HepG2 (cell line): ENCODE results near the gene CNNM3. TPM values are rescaled to one million over a fixed set of nuclear protein-coding genes. Genes with fewer than 3 reads are reported as not detected.

Experiments
- ASH2L ChIP-seq: fragments of 300-600, 200-600 bp; sonication (generic); IDR thresholded peaks from 2 replicates; pipeline ENCODE4 v1.7.0; 2017; ENCODE audit warnings: low read depth, mild to moderate bottlenecking, moderate library complexity, mixed read lengths, low read length; ENCODE audit not compliant: insufficient read length
- CHCHD3 ChIP-seq: sonication (generic); formaldehyde crosslinking; IDR thresholded peaks from 2 replicates; pipeline ENCODE4 v1.8.0; 2022; ENCODE audit warnings: mild to moderate bottlenecking, missing genetic modification reagents, moderate library complexity
- FLYWCH1 ChIP-seq: sonication (generic); formaldehyde crosslinking; IDR thresholded peaks from 2 replicates; pipeline ENCODE4 v1.8.1; 2023; ENCODE audit warnings: mild to moderate bottlenecking, missing genetic modification reagents
- HCFC1 ChIP-seq: fragments of 150-350 bp; IDR thresholded peaks from 2 replicates; pipeline ENCODE4 v1.6.1; 2014; ENCODE audit warnings: low read depth, low read length
- HMGXB3 ChIP-seq: sonication (generic); formaldehyde crosslinking; IDR thresholded peaks from 2 replicates; pipeline ENCODE4 v1.4.0; 2020; ENCODE audit warnings: missing genetic modification reagents, borderline replicate concordance
- JARID2 ChIP-seq: sonication (generic); formaldehyde crosslinking; IDR thresholded peaks from 2 replicates; pipeline ENCODE4 v1.8.1; 2023; ENCODE audit warnings: missing genetic modification reagents, inconsistent platforms; ENCODE audit not compliant: insufficient replicate concordance
- KMT2B ChIP-seq: IDR thresholded peaks from 2 replicates; pipeline ENCODE4 v1.6.1; 2016; ENCODE audit warnings: missing genetic modification reagents, missing compliant biosample characterization
- NFKB2 ChIP-seq: sonication (generic); formaldehyde crosslinking; IDR thresholded peaks from 2 replicates; pipeline ENCODE4 v1.4.0; 2020; ENCODE audit warnings: missing genetic modification reagents, borderline replicate concordance
- NFKBIZ ChIP-seq: IDR thresholded peaks from 2 replicates; pipeline ENCODE4 v1.6.1; 2018; ENCODE audit warnings: missing genetic modification reagents, missing compliant biosample characterization
- NR0B2 ChIP-seq: sonication (generic); formaldehyde crosslinking; IDR thresholded peaks from 2 replicates; pipeline ENCODE4 v1.4.0; 2020; ENCODE audit warnings: mild to moderate bottlenecking, missing genetic modification reagents
- REXO4 ChIP-seq: sonication (generic); formaldehyde crosslinking; IDR thresholded peaks from 2 replicates; pipeline ENCODE4 v1.8.0; 2022; ENCODE audit warnings: missing genetic modification reagents, mild to moderate bottlenecking, borderline replicate concordance
- SIN3B ChIP-seq: fragments of 150-350 bp; IDR thresholded peaks from 2 replicates; pipeline ENCODE4 v1.6.1; 2014; ENCODE audit warnings: low read length
- SMARCE1 ChIP-seq: fragments of 450-650 bp; IDR thresholded peaks from 2 replicates; pipeline ENCODE4 v1.6.1; 2017; ENCODE audit warnings: borderline replicate concordance
- STAT6 ChIP-seq: sonication (generic); formaldehyde crosslinking; IDR thresholded peaks from 2 replicates; pipeline ENCODE4 v1.4.0; 2020; ENCODE audit warnings: missing genetic modification reagents, mild to moderate bottlenecking, borderline replicate concordance
- TCF7 ChIP-seq: sonication (generic); IDR thresholded peaks from 2 replicates; pipeline ENCODE4 v1.6.1; 2016; ENCODE audit warnings: antibody characterized with exemption, low read depth
- ZBTB1 ChIP-seq: sonication (generic); formaldehyde crosslinking; IDR thresholded peaks from 2 replicates; pipeline ENCODE4 v1.4.0; 2020; ENCODE audit warnings: missing genetic modification reagents, borderline replicate concordance
- ZBTB20 ChIP-seq: sonication (generic); formaldehyde crosslinking; IDR thresholded peaks from 2 replicates; pipeline ENCODE4 v1.8.1; 2023; ENCODE audit warnings: missing genetic modification reagents, low read depth, mild to moderate bottlenecking, borderline replicate concordance
- ZNF10 ChIP-seq: sonication (generic); formaldehyde crosslinking; IDR thresholded peaks from 2 replicates; pipeline ENCODE4 v1.4.0; 2020; ENCODE audit warnings: mild to moderate bottlenecking, low read depth, missing genetic modification reagents, borderline replicate concordance
- ZNF101 ChIP-seq: sonication (generic); formaldehyde crosslinking; IDR thresholded peaks from 2 replicates; pipeline ENCODE4 v1.4.0; 2020; ENCODE audit warnings: mild to moderate bottlenecking, low read depth, missing genetic modification reagents, borderline replicate concordance
- ZNF3 ChIP-seq: IDR thresholded peaks from 2 replicates; pipeline ENCODE4 v1.7.0; 2017; ENCODE audit warnings: inconsistent platforms
- ZNF746 ChIP-seq: sonication (generic); formaldehyde crosslinking; IDR thresholded peaks from 2 replicates; pipeline ENCODE4 v1.8.0; 2022; ENCODE audit warnings: mild to moderate bottlenecking, missing genetic modification reagents
- ZNF766 ChIP-seq: sonication (generic); formaldehyde crosslinking; IDR thresholded peaks from 2 replicates; pipeline ENCODE4 v1.5.0; 2020; ENCODE audit warnings: missing genetic modification reagents, borderline replicate concordance
- ZSCAN21 ChIP-seq: sonication (generic); formaldehyde crosslinking; IDR thresholded peaks from 2 replicates; pipeline ENCODE4 v1.8.0; 2022; ENCODE audit warnings: mild to moderate bottlenecking, missing genetic modification reagents, moderate library complexity, borderline replicate concordance
- polyA plus RNA-seq, 8 experiments: library from polyadenylated mRNA; depleted of rRNA in 3 of 8; stranded (reverse) in 7 of 8; unstranded in 1 of 8; fragments of >200 nt; fragmentation: Illumina TruSeq in 4 of 8; extraction: Trizol in 4 of 8; gene quantifications; 2 replicates each; pipeline versions ENCODE4 v1.2.1 to v1.2.3, GENCODE V29; 2011 to 2016; ENCODE audit warnings: low read depth in 4 of 8, missing spikeins in 1 of 8, mixed read lengths in 1 of 8; ENCODE audit not compliant: insufficient read depth in 1 of 8
- total RNA-seq, 5 experiments: library from RNA; depleted of rRNA; stranded (reverse); fragments of >200 nt; fragmentation: Illumina TruSeq; extraction: Trizol; gene quantifications; 2 replicates each; pipeline ENCODE4 v1.2.3, GENCODE V29; 2016; ENCODE audit warnings: low read depth in 1 of 5

Gene CNNM3
- total and polyA plus RNA-seq, 2 of the 13 experiments (the other 11 are each of a cell fraction or from before 2014, with no cell fraction given), result 21.2 to 27.9 TPM

- TF ChIP-seq ZNF746 (CRISPR knock-in tag) (peak; percentile 89; the same call in 1 of the 2 replicates), FLYWCH1 (CRISPR knock-in tag) (no peak), SIN3B (no peak), ZBTB20 (CRISPR knock-in tag) (0 out of 2 replicates have a peak, but pooled peaks have one; percentile 27), ZNF3 (CRISPR knock-in tag) (no peak; the same call in 1 of the 2 replicates), STAT6 (0 out of 2 replicates have a peak, but pooled peaks have one; percentile 69), ZNF101 (CRISPR knock-in tag) (peak; percentile 92; the same call in 1 of the 2 replicates), ASH2L (peak; percentile 65), JARID2 (CRISPR knock-in tag) (no peak), ZNF766 (CRISPR knock-in tag) (no peak), REXO4 (no peak), KMT2B (CRISPR knock-in tag) (peak; percentile 74; the same call in 1 of the 2 replicates), ZSCAN21 (CRISPR knock-in tag) (peak; percentile 72), ZNF10 (no peak), HCFC1 (no peak), TCF7 (no peak), SMARCE1 (no peak), ZBTB1 (CRISPR knock-in tag) (no peak), NR0B2 (0 out of 2 replicates have a peak, but pooled peaks have one; percentile 20), CHCHD3 (peak; percentile 16; the same call in 1 of the 2 replicates), NFKB2 (no peak; the same call in 1 of the 2 replicates), NFKBIZ (CRISPR knock-in tag) (no peak), HMGXB3 (no peak)
These were observed 52.6 kb downstream of the CNNM3 start (continued) for GRCh38 chr2:96868555-96869280.
